HG03159 (cell line): Measurements from ENCODE around the gene GABPB2.
A peak's percentile ranks its signal among the peaks of the same experiment; 100 is the strongest.

Experiments used
- ATAC-seq: cut with Tn5 transposase; IDR thresholded peaks from one replicate; pipeline ENCODE4 v1.9.1; 2021; ENCODE audit warnings: mild to moderate bottlenecking, moderate library complexity; ENCODE audit not compliant: unreplicated experiment

GABPB2 gene

GRCh38 chr1:151131701-151132334, 61.3 kb downstream of the GABPB2 start:
- no peak for ATAC-seq

GRCh38 chr1:151132335-151133017, 61.9 kb downstream of the GABPB2 start:
- no peak for ATAC-seq

GRCh38 chr1:151133018-151133806, 62.7 kb downstream of the GABPB2 start:
- no peak for ATAC-seq

- no peak for ATAC-seq
These were observed 63.8 kb downstream of the GABPB2 start for GRCh38 chr1:151134396-151134795.

DNA sequence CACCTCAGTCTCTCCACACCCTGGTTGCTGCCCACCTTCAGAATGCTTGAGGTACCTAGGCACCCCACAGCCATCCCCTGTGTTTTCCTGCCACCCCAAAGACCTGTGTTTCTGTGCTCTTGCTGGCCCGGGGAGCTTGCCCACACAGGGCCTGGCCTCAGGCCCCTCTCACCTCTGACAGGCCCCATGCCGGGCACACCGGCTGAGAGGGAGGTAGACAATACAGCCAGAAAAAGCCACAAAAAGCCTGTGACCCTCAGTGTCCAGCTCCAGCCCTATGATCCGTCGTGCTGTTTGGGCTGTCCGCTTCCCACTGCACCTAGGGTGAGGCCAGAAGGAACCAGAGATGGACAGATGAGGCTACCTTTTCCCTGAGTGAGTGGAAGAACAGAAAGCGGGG, 64.4 kb downstream of the GABPB2 start:
- no peak for ATAC-seq

DNA sequence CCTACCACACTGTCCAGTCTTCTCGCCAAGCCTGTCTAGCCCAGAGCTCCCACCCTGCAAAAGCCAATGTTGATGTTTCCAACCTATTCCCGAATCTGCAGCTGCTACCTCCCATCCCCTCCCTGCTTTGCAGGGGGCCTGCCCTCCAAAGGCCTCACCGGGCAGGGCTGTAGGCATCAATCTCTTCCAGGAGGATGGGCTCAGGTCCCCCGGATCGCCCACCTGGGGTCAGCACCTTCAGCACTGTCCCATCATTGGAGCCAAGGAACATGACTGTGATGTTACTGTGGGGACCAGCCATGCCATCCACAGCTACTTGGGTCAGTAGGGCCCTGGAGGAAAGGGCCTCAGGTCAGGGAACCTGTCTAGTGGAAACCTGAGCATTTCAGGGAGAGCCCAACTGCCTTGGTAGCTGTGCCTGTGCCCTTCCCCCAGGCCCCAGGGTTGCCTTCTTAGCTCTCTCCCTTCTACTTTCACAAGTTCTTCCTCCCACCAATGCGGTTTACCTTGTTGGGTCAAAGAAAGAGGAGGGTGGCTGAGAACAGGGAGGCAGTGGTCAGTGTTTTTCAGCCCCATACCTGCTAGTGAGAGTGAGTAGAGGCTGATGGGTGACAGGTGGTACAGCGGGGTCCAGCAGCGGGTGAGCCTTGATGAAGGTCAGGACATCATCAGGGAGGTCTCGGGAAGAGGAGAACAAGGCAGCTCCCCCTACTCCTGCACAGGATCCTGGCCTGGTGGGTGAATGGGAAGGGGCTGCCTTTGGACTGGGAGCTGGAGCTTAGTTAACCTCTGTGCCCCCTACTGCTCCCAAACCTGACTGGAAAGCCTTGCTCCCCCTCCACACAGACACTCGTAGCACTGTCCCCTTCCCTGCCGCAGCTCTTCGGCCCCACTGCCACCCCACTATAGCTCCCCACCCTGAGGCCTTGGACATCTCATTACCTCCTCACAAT, 65.1 kb downstream of the GABPB2 start:
- no peak for ATAC-seq

- ATAC-seq, result no peak
These were observed 67.2 kb downstream of the GABPB2 start for GRCh38 chr1:151137789-151138188.

GRCh38 chr1:151142411-151143056, 72.0 kb downstream of the GABPB2 start:
- no peak for ATAC-seq

- no peak for ATAC-seq
These were observed 72.5 kb downstream of the GABPB2 start for GRCh38 chr1:151143057-151143435.

GRCh38 chr1:151143986-151144385, 73.4 kb downstream of the GABPB2 start:
- no peak for ATAC-seq

- no peak for ATAC-seq
These were observed 74.1 kb downstream of the GABPB2 start for GRCh38 chr1:151144474-151145303.

- ATAC-seq, result no peak
These were observed 74.9 kb downstream of the GABPB2 start for GRCh38 chr1:151145304-151146071.

DNA sequence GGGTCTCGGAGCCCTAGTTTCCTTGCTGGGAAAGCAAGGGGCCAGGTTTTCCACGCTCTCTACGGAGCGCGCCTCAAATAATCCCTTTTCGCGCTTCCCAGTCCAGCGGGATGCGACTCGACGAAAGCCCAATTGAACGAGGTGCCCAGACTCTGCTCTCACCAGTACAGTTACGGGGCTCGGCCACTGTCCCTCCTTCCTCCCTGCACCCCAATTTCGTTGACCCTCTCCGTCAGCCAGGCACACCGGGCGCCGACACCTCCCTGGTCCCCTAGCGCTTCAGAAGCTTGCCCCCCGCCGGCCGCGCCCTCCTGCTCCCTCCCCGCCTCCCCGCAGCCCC, 75.5 kb downstream of the GABPB2 start:
- ATAC-seq, result no peak

DNA sequence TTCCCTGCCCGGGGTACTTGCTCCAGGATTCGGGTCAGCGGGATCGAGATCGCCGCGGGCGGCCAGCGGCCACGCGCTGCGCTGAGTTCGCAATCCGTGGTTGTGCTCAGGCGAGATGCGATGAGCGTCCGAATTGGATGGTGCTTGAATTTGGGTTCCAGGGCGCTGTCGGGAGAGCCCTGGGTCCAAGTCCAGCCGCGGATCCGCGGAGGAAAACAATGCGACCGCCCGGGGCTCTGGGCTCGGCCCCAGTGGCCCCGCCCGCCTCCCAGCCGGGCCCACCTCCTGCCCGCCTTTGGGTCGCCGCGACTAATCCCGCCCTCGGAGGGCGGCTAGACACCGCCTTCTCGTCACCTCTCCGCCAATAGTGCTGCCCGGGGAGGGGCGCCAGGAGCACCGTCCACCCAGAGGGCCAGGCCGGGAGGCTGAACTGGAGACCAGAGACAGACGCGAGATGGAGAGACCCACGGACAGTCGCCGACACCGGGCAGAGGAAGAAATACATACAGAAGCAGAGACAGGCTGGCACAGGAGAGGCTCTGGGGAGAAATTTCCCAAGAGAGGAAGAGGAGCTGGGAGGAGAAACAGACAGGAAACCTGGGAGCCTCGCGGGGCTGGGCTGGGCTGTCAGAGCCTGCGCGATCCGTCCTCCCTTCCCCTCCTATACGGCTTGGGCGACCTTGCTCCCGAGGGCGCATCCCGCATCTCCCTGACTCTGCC, 76.0 kb downstream of the GABPB2 start, which contains the start of gene SEMA6C:
Gene SEMA6C (minus strand): TSS at position 220 of the 720 bp plus-strand sequence. CDS start 4,010 bp downstream, outside the sequence.
- peak; percentile 98 for ATAC-seq

DNA sequence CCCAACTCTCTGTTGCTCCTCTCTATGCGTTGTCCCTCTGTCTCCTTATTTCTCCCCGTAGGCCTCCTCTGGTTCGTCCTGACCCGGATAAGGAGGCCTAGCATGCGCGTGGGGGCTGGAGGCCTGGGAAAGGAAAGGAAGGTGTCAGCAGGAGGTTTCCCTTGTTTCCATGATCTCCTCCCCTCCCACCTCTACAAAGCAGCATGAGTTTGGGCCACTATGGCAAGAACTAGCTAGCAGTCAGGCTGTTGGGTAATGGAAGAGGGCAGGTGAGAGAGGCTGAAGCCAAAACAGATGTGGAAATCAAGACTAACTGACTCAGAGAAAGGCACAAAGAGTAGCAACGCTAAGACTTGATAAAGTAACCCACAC, 76.6 kb downstream of the GABPB2 start:
- ATAC-seq, result no peak

GRCh38 chr1:151147665-151148064, 77.1 kb downstream of the GABPB2 start:
- no peak for ATAC-seq

DNA sequence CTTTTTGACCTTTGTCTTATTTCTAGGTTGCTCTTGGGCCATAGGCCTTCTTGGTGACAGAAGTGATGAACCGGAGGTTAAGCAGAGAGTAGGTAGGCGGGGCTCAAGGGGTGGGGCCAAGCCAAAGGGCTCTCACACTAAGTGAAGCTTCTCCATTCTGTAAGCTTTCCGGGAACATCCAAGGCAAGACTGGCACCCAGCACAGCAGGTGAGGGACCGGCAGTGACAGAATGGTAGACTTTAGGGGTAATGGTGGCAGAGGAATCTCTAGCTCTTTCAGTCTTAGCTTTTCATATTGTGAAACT, 85.9 kb downstream of the GABPB2 start, which contains the start of gene TNFAIP8L2:
Gene TNFAIP8L2 (plus strand): TSS at position 135 of the 305 bp plus-strand sequence. CDS start 2,049 bp downstream, outside the sequence.
- peak; percentile 62 for ATAC-seq

DNA sequence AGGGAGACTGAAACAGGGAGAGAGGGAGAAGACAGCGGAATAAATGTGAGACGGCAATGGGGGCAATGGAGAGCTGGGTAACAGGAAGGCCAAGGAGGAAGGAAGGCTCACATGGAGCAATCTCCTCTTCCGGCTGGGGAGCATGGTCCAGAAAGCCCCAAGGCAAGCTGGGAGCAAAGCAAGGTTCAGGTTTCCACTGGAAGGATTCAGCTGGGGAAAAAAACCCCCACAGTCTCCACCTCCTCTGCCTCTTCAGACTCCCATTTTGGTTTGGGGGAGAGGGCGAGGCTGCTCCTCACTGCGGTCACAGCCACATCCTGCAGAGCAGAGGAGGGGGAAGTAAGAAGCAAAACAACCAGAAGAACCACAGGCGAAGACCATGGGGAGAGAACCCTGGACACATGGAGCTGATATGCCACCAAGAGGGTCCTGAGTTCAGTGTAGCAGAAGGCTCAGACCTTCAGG, 86.5 kb downstream of the GABPB2 start:
- no peak for ATAC-seq
